ENCODE measurements around the gene MGLL. TPM values are rescaled to one million over a fixed set of nuclear protein-coding genes. Genes with fewer than 3 reads are reported as not detected.

MGLL gene
- total RNA-seq, 1 experiment from 2014 or later: 0.94 TPM

- TF ChIP-seq, protein P1, sequence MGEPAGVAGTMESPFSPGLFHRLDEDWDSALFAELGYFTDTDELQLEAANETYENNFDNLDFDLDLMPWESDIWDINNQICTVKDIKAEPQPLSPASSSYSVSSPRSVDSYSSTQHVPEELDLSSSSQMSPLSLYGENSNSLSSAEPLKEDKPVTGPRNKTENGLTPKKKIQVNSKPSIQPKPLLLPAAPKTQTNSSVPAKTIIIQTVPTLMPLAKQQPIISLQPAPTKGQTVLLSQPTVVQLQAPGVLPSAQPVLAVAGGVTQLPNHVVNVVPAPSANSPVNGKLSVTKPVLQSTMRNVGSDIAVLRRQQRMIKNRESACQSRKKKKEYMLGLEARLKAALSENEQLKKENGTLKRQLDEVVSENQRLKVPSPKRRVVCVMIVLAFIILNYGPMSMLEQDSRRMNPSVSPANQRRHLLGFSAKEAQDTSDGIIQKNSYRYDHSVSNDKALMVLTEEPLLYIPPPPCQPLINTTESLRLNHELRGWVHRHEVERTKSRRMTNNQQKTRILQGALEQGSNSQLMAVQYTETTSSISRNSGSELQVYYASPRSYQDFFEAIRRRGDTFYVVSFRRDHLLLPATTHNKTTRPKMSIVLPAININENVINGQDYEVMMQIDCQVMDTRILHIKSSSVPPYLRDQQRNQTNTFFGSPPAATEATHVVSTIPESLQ (CRISPR knock-in tag; IDR thresholded peaks at IDR 0.05): no peak
- TF ChIP-seq ZNF219 (CRISPR knock-in tag; IDR thresholded peaks at IDR 0.05; ENCODE audit: borderline replicate concordance) (no peak), NR3C1 (CRISPR knock-in tag; conservative IDR thresholded peaks at IDR 0.05; ENCODE audit: low read depth) (no peak), SMAD3 (CRISPR knock-in tag; IDR thresholded peaks at IDR 0.05; ENCODE audit: borderline replicate concordance) (no peak)
Observed at GRCh38 chr3:127858937-127859336, 36.6 kb upstream of the MGLL start (continued).

DNA sequence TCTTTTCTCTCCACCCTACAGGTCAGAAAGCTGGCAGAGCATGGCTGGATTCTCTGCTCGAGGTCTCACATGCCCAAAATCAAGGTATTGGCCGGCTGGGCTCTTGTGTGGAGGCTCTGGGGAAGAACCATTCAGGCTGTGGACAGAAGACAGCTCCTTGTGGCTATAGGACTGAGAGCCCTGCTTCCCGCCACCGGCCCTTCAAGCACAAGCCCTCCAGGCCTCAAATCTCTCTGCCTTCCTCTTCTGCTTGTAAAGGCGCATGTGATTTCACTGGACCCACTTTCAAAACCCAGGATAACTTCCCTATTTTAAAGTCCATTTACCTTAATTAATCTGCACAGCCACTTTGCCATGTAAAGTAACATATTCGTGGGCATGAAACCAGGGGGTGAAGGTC, 36.2 kb upstream of the MGLL start:
- Mint-ChIP-seq H3K4me3 (no peak overlapping the region), H3K4me1 (peaks cover 12% of the 10 kb centered on the region), H3K27ac (no peak overlapping the region), H3K9me3 (no peaks in the 10 kb centered on the region), H3K27me3 (ENCODE audit: low read depth) (peaks cover 4% of the 10 kb centered on the region; the same call in 1 of the 2 replicates), H3K36me3 (no peaks in the 10 kb centered on the region)
- ATAC-seq: no peak
- ChIA-PET POLR2A (no interaction called here), CTCF (interaction anchor here (1.1 kb wide), 1 partner anchor 164 kb away, joined by 3 read pairs; no protein-coding TSS in a partner anchor)
- DNase-seq (ENCODE audit: low spot score): no peak
- no peak for TF ChIP-seq ZNF317 (CRISPR knock-in tag; IDR thresholded peaks at IDR 0.05; ENCODE audit: borderline replicate concordance, low read depth)
- no peak for TF ChIP-seq TCF7 (CRISPR knock-in tag; IDR thresholded peaks at IDR 0.05; ENCODE audit: low read depth)
- TF ChIP-seq, protein P2, sequence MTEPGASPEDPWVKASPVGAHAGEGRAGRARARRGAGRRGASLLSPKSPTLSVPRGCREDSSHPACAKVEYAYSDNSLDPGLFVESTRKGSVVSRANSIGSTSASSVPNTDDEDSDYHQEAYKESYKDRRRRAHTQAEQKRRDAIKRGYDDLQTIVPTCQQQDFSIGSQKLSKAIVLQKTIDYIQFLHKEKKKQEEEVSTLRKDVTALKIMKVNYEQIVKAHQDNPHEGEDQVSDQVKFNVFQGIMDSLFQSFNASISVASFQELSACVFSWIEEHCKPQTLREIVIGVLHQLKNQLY (CRISPR knock-in tag; IDR thresholded peaks at IDR 0.05): no peak

GRCh38 chr3:127857333-127857732, 35.0 kb upstream of the MGLL start:
- TF ChIP-seq SOX15 (CRISPR knock-in tag; IDR thresholded peaks at IDR 0.05): no peak
- Mint-ChIP-seq H3K36me3 (no peaks in the 10 kb centered on the region), H3K27me3 (ENCODE audit: low read depth) (peaks cover 4% of the 10 kb centered on the region; the same call in 1 of the 2 replicates), H3K27ac (no peak overlapping the region), H3K9me3 (no peaks in the 10 kb centered on the region), H3K4me3 (no peak overlapping the region), H3K4me1 (peaks cover 16% of the 10 kb centered on the region)
- DNase-seq (ENCODE audit: low spot score) (no peak), ATAC-seq (no peak)
- POLR2A ChIA-PET: no interaction called here
- CTCF ChIA-PET: interaction anchor here (1.1 kb wide), 1 partner anchor 178 kb away, joined by 3 read pairs; no protein-coding TSS in a partner anchor

DNA sequence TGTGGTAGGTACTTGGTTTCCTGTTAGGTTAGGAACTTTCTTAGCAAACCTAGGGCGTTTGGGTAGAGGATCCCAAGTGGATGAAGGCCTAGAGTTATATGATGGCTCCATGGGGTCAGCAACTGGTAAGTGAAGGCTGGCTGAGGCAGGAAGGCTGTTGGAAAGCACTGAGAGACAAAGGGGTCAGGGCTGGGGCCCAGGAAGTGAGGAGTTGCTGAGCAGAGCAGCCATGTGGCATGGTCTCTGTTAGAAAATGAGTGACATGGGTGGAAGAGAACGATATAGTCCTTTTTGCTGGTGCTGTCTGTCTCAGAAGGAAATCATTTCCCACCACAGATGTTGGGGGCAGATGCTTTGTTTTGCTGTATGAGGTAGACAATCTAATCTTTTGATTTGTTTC, 34.5 kb upstream of the MGLL start:
- Mint-ChIP-seq H3K27ac (no peak overlapping the region), H3K4me3 (no peak overlapping the region), H3K9me3 (no peaks in the 10 kb centered on the region), H3K4me1 (peaks cover 20% of the 10 kb centered on the region), H3K27me3 (ENCODE audit: low read depth) (peaks cover 4% of the 10 kb centered on the region; the same call in 1 of the 2 replicates), H3K36me3 (no peaks in the 10 kb centered on the region)
- TF ChIP-seq, protein P3, sequence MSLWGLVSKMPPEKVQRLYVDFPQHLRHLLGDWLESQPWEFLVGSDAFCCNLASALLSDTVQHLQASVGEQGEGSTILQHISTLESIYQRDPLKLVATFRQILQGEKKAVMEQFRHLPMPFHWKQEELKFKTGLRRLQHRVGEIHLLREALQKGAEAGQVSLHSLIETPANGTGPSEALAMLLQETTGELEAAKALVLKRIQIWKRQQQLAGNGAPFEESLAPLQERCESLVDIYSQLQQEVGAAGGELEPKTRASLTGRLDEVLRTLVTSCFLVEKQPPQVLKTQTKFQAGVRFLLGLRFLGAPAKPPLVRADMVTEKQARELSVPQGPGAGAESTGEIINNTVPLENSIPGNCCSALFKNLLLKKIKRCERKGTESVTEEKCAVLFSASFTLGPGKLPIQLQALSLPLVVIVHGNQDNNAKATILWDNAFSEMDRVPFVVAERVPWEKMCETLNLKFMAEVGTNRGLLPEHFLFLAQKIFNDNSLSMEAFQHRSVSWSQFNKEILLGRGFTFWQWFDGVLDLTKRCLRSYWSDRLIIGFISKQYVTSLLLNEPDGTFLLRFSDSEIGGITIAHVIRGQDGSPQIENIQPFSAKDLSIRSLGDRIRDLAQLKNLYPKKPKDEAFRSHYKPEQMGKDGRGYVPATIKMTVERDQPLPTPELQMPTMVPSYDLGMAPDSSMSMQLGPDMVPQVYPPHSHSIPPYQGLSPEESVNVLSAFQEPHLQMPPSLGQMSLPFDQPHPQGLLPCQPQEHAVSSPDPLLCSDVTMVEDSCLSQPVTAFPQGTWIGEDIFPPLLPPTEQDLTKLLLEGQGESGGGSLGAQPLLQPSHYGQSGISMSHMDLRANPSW (CRISPR knock-in tag; conservative IDR thresholded peaks at IDR 0.05; ENCODE audit: low read depth): no peak
- ChIA-PET CTCF (interaction anchor here (1.1 kb wide), 1 partner anchor 178 kb away, joined by 3 read pairs; no protein-coding TSS in a partner anchor), POLR2A (no interaction called here)
- DNase-seq (ENCODE audit: low spot score): no peak
- ATAC-seq: no peak

DNA sequence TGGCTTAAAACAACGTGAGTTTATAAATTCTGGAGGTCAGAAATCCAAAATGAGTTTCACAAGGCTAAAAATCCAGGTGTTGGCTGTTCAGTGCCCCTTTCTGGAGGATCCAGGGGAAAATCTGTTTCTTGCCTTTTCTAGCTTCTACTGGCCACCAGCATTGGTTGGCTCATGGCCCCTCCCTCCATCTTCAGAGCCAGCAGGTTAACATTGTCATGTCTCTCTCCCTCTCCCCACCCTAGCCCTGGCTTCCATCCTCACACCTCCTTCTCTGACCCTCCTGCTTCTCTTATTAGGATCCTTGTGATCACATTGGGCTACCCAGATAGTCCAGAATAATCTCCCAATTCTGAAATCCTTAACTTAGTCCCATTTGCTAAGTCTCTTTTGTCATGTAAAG, 32.9 kb upstream of the MGLL start:
- H3K4me1 Mint-ChIP-seq: peaks cover 24% of the 10 kb centered on the region

More for the DNA sequence above, 32.9 kb upstream of the MGLL start:
- Mint-ChIP-seq H3K27ac (no peak overlapping the region), H3K4me3 (no peak overlapping the region), H3K27me3 (ENCODE audit: low read depth) (peaks cover 4% of the 10 kb centered on the region; the same call in 1 of the 2 replicates), H3K9me3 (no peaks in the 10 kb centered on the region), H3K36me3 (no peaks in the 10 kb centered on the region)
- TF ChIP-seq, protein P4, sequence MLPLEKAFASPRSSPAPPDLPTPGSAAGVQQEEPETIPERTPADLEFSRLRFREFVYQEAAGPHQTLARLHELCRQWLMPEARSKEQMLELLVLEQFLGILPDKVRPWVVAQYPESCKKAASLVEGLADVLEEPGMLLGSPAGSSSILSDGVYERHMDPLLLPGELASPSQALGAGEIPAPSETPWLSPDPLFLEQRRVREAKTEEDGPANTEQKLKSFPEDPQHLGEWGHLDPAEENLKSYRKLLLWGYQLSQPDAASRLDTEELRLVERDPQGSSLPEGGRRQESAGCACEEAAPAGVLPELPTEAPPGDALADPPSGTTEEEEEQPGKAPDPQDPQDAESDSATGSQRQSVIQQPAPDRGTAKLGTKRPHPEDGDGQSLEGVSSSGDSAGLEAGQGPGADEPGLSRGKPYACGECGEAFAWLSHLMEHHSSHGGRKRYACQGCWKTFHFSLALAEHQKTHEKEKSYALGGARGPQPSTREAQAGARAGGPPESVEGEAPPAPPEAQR (CRISPR knock-in tag; IDR thresholded peaks at IDR 0.05): no peak
- ATAC-seq (no peak), DNase-seq (ENCODE audit: low spot score) (no peak)
- CTCF ChIA-PET: interaction anchor here (1.1 to 1.3 kb wide), 2 partner anchors 105 to 176 kb away, joined by 3 to 4 read pairs; no protein-coding TSS in a partner anchor
- POLR2A ChIA-PET: no interaction called here
